Measurements from ENCODE around the gene TTC34. TPM values are rescaled to one million over a fixed set of nuclear protein-coding genes. Genes with fewer than 3 reads are reported as not detected.

TTC34 gene
- total and polyA plus RNA-seq, 9 of the 15 experiments (the other 6 are each of a cell fraction or from before 2014, with no cell fraction given), result 0.03 to 0.38 (median 0.05) TPM; not detected in 2

- TF ChIP-seq ZBTB40 (IDR thresholded peaks at IDR 0.05), result no peak
- no peak for TF ChIP-seq ZBTB40 (CRISPR knock-in tag; IDR thresholded peaks at IDR 0.05)
- no peak for TF ChIP-seq BCOR (IDR thresholded peaks at IDR 0.05)
- TF ChIP-seq ZBTB1 (CRISPR knock-in tag; IDR thresholded peaks at IDR 0.05; ENCODE audit: borderline replicate concordance, low read depth), result no peak
- no peak for TF ChIP-seq SRSF7 (optimal IDR thresholded peaks at IDR 0.05; ENCODE audit: low read depth, low read length)
- no peak for TF ChIP-seq STAT5A (IDR thresholded peaks at IDR 0.05; ENCODE audit: borderline replicate concordance, low read length)
- no peak for TF ChIP-seq POLR3A (IDR thresholded peaks at IDR 0.05; ENCODE audit: borderline replicate concordance, extremely low read depth, insufficient read depth, insufficient read length)
- no peak for TF ChIP-seq RBM25 (IDR thresholded peaks at IDR 0.05; ENCODE audit: low read depth, low read length, severe bottlenecking)
- TF ChIP-seq U2AF1 (optimal IDR thresholded peaks at IDR 0.05; ENCODE audit: low read depth, low read length), result no peak
Observed at GRCh38 chr1:2823921-2824610, 22.6 kb upstream of the TTC34 start (continued).
